Muscle of leg (tissue), 11 donors: Measurements from ENCODE around the gene WDR59. TPM values are rescaled to one million over a fixed set of nuclear protein-coding genes. Genes with fewer than 3 reads are reported as not detected.
A peak's percentile ranks its signal among the peaks of the same experiment; 100 is the strongest.

ENCODE experiments used
- DNase-seq: peaks from one replicate; pipeline ENCODE4 v3.0.0; 2013
- H3K27ac ChIP-seq: one replicate; pipeline ENCODE4 v1.5.1; 2013; ENCODE audit warnings: mild to moderate bottlenecking, low read length, control low read depth
- H3K27me3 ChIP-seq: one replicate; pipeline ENCODE4 v1.6.1; 2013; ENCODE audit warnings: low read length; ENCODE audit not compliant: control insufficient read depth, insufficient read depth
- H3K36me3 ChIP-seq: one replicate; pipeline ENCODE4 v1.6.1; 2013; ENCODE audit warnings: low read length; ENCODE audit not compliant: control insufficient read depth, insufficient read depth
- H3K4me1 ChIP-seq: one replicate; pipeline ENCODE4 v1.6.1; 2013; ENCODE audit warnings: low read length; ENCODE audit not compliant: control insufficient read depth, insufficient read depth
- H3K4me3 ChIP-seq: one replicate; pipeline ENCODE4 v1.5.1; 2013; ENCODE audit warnings: low read length, control low read depth
- H3K9me3 ChIP-seq: replicated peaks from 2 replicates; pipeline ENCODE4 v1.6.1; 2013; ENCODE audit warnings: low read depth, low read length; ENCODE audit not compliant: control insufficient read depth
- WGBS: methylation state at CpG from one replicate; pipeline ENCODE4 v1.1.5; 2013; ENCODE audit warnings: missing lambda C conversion rate; ENCODE audit not compliant: insufficient coverage; 5-methylcytosine and 5-hydroxymethylcytosine counted together
- polyA plus RNA-seq, 8 donors: library from polyadenylated mRNA; unstranded; fragments of 120-200 nt; gene quantifications; one replicate each; pipeline versions ENCODE4 v1.2.1 to v1.2.3, GENCODE V29; 2013; ENCODE audit warnings: inconsistent platforms in 1 of 8, low replicate concordance in 1 of 8; ENCODE audit not compliant: insufficient read length in 8 of 8, insufficient read depth in 1 of 8
- total RNA-seq: library from RNA; stranded (reverse); fragments of 120-200 nt; gene quantifications from one replicate; pipeline ENCODE4 v1.2.4, GENCODE V29; 2013

The WDR59 gene
- total and polyA plus RNA-seq, 9 donors = 22.3 to 61.7 (median 43.0) TPM

DNA sequence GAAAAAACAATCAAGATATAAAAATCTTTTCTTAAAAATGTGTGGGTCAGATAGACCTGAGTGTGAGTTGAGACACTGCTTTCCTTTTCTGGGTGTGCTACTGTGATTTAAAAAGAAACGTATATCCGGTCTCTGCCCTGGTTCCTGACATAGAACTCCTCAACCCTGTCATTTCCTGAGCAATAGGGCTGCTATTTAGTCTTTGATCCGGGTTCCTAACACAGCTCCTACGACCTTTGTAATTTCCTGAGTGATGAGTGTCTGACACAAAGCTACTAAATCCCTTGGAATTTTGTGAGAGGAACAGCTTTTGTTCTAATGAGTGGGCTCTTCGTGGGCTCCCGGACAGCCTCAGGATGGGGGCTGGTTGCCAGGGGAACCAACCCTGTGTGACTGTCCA lies 116.4 kb downstream of the WDR59 start:
- peaks cover under 1% of the 10 kb centered on the region for H3K36me3 ChIP-seq
- H3K4me1 ChIP-seq = no peaks in the 10 kb centered on the region
- peak; percentile 34 for DNase-seq
- H3K27ac ChIP-seq = peak overlapping the region; percentile 59
- no peaks in the 10 kb centered on the region for H3K27me3 ChIP-seq
- H3K9me3 ChIP-seq = no peaks in the 10 kb centered on the region
- no peak overlapping the region for H3K4me3 ChIP-seq
- 8% methylated on average over 2 of the region's 6 CpGs for WGBS

DNA sequence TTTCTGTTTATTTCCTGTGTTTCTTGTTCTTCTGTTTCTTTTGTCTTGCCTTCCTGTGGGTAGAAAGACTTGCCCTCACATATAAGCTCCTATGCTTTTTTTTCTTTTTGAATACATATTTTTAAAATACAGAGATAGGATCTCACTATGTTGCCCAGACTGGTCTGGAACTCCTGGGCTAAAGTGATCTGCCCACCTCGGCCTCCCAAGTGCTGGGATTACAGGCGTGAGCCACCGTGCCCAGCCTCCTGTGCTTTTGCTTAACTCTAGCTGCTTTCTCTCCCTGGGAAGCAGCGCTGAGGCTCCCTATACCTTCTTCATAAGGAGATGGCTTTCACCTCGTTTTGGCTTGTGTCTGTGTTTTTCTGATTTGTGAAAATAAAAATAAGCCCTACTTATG lies 116.9 kb downstream of the WDR59 start:
- H3K9me3 ChIP-seq = no peaks in the 10 kb centered on the region
- H3K4me1 ChIP-seq = no peaks in the 10 kb centered on the region
- H3K27ac ChIP-seq = no peak overlapping the region
- 80% methylated on average over 1 of the region's 5 CpGs for WGBS
- no peak for DNase-seq
- H3K4me3 ChIP-seq = no peak overlapping the region
- no peaks in the 10 kb centered on the region for H3K36me3 ChIP-seq
- no peaks in the 10 kb centered on the region for H3K27me3 ChIP-seq

DNA sequence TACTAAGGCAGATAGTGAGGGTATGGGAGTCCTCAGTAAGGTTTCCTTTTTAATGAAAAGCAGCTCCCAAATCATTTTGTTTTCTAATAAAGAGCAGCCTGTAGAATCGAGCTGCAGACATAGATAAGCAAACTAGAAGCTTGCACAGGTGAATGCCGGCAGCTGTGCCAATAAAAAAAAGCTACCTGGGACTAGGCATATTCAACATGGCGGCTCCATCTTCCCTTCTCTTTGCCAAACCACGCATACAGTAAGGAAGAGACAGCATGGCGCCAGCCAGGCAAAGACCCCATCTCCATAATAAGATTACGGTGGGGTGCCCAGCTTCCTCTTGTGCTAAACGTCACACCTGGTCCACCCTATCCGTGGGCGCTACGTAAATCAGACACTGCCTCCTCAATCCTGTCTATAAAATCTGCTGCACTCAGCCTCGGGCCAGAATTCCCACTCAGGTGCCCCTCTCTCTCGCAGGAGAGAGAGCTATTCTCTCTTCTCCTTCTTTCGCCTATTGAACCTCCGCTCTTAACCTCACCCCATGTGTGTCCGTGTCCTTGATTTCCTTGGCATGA lies 117.6 kb downstream of the WDR59 start:
- H3K27ac ChIP-seq = no peak overlapping the region
- DNase-seq = no peak
- H3K4me3 ChIP-seq = no peak overlapping the region
- 83% methylated on average over 15 of the region's 15 CpGs for WGBS
- no peaks in the 10 kb centered on the region for H3K36me3 ChIP-seq
- no peaks in the 10 kb centered on the region for H3K9me3 ChIP-seq
- no peaks in the 10 kb centered on the region for H3K4me1 ChIP-seq
- H3K27me3 ChIP-seq = no peaks in the 10 kb centered on the region

DNA sequence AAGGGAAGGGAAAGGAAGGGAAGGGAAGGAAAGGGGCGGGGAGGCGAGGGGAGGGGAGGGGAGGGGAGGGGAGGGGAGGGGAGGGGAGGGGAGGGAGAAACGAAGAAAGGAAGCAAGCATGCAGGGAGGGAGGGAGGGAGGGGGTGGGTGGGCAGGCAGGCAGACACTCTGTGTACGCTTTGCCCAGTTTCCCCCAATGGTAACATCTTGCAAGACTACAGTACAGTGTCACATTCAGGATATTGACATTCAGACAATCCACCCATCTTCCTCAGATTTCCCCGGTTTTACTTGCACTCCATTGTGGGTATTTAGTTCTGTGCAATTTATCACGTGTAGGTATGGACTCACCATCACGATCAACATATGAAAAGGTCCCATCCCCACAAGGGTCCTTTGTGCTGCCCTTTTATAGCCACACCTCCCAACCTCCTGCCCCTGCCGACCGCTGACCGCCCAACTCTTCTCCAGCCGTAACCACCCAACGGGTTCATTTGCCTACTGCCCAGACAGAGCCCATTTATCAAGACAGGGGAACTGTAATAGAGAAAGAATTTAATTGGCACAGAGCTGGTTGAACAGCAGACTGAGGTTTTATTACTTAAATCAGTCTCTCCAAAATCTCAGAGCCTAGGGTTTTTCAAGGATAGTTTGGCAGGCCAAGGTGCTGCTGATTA lies 118.9 kb downstream of the WDR59 start:
- H3K9me3 ChIP-seq = no peaks in the 10 kb centered on the region
- no peak overlapping the region for H3K4me3 ChIP-seq
- H3K4me1 ChIP-seq = no peaks in the 10 kb centered on the region
- no peaks in the 10 kb centered on the region for H3K36me3 ChIP-seq
- no peak overlapping the region for H3K27ac ChIP-seq
- no peak for DNase-seq
- H3K27me3 ChIP-seq = no peaks in the 10 kb centered on the region
- no CpG with 5 or more reads among the region's 12 CpGs for WGBS

DNA sequence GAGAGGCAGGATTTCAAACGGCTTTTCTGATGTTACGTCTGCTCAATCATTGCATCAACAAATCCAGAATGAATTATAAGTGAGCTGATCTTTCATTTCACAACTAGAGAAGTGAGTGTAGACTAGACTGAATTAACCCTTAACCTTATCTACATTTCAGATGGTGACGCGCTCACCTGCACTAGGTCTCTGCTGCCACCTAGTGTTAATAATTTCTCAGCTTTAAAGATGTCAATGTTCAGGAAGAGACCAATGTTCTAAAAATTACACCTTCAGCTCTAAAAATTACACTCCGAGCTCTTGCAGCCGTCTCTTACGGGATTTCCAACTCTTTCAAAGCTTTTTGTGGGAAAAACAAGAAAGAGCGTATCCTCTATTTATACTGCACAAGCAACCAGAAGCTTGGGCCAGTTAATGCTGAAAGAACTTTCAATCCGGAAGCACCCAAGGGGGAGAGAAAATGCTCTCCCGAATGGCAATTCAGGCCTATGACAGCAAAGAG lies 122.1 kb downstream of the WDR59 start:
- Histone ChIP-seq H3K4me1 (no peaks in the 10 kb centered on the region), H3K4me3 (no peak overlapping the region), H3K36me3 (no peaks in the 10 kb centered on the region), H3K27me3 (no peaks in the 10 kb centered on the region), H3K27ac (no peak overlapping the region), H3K9me3 (no peaks in the 10 kb centered on the region)
- DNase-seq = peak; percentile 35
- no CpG with 5 or more reads among the region's 10 CpGs for WGBS

DNA sequence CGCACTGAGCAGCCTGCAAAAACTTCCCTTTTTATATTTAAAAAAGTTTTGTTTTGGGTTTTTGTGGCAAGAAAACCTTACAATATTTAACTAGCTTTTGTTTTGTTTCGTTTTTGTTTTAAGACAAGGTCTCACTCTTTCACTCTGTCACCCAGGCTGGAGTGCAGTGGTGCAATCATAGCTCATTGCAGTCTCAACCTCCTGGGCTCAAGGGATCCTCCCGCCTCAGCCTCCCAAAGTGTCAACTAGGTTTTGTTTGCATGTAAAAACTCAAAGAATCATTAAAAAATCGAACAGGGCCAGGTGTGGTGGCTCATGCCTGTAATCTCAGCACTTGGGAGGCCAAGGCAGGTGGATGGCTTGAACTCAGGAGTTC lies 132.4 kb downstream of the WDR59 start:
- Histone ChIP-seq H3K36me3 (no peaks in the 10 kb centered on the region), H3K9me3 (no peaks in the 10 kb centered on the region), H3K27ac (no peak overlapping the region), H3K4me3 (no peak overlapping the region), H3K27me3 (no peaks in the 10 kb centered on the region), H3K4me1 (no peaks in the 10 kb centered on the region)
- 80% methylated on average over 1 of the region's 4 CpGs for WGBS
- no peak for DNase-seq

DNA sequence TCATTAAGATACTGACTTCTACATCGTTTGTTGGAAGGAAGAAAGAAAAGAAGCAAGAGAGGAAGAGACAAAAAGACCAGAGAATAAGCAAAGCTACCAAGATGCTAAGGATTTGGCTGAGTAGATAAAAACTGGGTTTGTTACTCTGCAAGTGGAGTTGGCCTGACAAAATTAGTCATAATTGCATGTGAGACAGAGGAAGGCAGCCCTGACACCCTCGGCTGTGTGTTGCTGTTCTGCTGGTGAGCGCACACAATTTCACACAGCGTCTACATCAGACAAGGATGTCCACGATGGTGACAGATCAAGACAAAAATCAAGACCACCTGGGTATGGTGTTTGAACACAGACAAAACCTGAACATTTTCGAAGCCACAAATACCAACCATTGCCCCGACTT lies 134.9 kb downstream of the WDR59 start:
- Histone ChIP-seq H3K4me3 (no peak overlapping the region), H3K27ac (no peak overlapping the region), H3K27me3 (no peaks in the 10 kb centered on the region), H3K36me3 (no peaks in the 10 kb centered on the region), H3K9me3 (no peaks in the 10 kb centered on the region), H3K4me1 (no peaks in the 10 kb centered on the region)
- 82% methylated on average over 7 of the region's 7 CpGs for WGBS
- DNase-seq = no peak

DNA sequence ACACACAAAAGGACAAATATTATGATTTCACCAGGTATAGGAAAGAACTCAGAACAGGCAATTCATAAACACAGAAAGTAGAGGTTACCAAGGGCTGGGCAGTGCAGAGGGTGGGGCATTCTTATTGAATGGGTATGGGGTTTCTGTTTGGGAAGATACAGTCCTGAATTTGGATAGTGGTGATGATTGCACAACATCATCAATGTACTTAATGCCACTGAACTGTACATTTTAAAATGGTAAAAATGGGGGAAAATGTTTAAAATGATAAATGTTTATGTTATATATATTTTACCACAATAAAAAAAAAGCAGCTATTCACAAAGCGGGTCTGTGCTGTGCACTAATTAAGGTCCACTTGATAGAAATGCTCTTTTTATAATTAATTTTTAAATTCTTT lies 137.7 kb downstream of the WDR59 start:
- Histone ChIP-seq H3K4me3 (no peak overlapping the region), H3K4me1 (no peaks in the 10 kb centered on the region), H3K27ac (no peak overlapping the region), H3K36me3 (no peaks in the 10 kb centered on the region), H3K9me3 (no peaks in the 10 kb centered on the region), H3K27me3 (no peaks in the 10 kb centered on the region)
- no CpG with 5 or more reads among the region's 1 CpG for WGBS
- no peak for DNase-seq

DNA sequence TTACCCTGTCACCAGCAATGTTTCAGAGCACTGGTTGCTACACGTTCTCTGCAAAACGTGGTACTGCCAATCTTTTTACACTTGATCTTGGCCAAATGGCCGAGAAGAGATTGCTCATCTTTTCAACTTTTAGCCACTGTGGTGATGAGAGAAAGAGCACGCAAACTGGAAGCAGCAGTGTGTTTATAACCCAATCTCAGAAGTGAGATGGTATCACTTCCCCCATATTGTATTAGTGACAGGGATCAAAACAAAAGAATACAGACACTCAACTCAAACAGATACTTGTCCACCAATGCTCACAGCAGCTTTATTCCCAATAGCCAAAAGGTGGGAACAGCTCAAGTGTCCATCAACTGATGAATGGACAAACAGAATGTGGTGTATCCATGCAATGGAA lies 138.2 kb downstream of the WDR59 start:
- 79% methylated on average over 2 of the region's 4 CpGs for WGBS
- no peaks in the 10 kb centered on the region for H3K27me3 ChIP-seq
- H3K36me3 ChIP-seq = no peaks in the 10 kb centered on the region
- no peaks in the 10 kb centered on the region for H3K9me3 ChIP-seq
- no peak overlapping the region for H3K4me3 ChIP-seq
- H3K4me1 ChIP-seq = no peaks in the 10 kb centered on the region
- no peak for DNase-seq
- H3K27ac ChIP-seq = no peak overlapping the region

DNA sequence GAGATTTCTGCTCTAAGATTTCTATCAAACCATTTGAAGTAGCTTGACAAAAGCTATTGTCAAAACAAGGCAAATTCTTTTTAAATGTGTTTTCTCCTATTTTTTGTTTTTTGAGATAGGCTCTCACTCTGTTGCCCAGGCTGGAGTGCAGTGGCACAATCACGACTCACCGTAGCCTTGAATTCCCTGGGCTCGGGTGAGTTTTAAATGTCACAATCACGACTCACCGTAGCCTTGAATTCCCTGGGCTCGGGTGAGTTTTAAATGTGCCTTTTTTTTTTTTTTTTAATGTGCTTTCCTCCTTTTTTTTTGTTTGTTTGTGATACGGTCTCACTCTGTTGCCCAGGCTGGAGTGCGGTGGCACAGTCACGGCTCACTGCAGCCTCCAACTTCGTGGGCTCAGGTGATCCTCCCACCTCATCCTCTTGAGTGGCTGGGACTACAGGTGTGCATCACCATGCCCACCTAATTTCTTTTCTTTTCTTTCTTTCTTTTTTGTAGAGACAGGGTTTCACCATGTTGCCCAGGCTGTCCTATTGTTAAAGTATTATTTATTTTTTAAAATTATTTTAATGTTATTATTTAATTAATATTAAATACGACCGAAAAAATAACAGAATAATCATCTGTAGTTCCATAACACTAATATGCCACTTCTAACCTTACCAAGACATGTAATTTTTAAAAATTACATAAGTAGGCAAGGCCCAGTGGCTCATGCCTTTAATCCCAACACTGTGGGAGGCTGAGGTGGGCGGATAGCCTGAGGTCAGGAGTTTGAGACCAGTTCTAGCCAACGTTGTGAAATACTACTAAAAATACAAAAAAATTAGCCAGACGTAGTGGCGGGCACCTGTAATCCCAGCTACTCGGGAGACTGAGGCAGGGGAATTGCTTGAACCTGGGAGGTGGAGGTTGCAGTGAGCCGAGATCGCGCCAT lies 140.6 kb downstream of the WDR59 start:
- no peak overlapping the region for H3K27ac ChIP-seq
- no peaks in the 10 kb centered on the region for H3K9me3 ChIP-seq
- H3K4me1 ChIP-seq = no peaks in the 10 kb centered on the region
- no peaks in the 10 kb centered on the region for H3K27me3 ChIP-seq
- no peak for DNase-seq
- 62% methylated on average over 3 of the region's 20 CpGs for WGBS
- H3K4me3 ChIP-seq = no peak overlapping the region
- H3K36me3 ChIP-seq = no peaks in the 10 kb centered on the region
